Lower lobe of right lung (tissue), 2 donors: Measurements from ENCODE around the gene SLC9B1. TPM values are rescaled to one million over a fixed set of nuclear protein-coding genes. Genes with fewer than 3 reads are reported as not detected.
A peak's percentile ranks its signal among the peaks of the same experiment; 100 is the strongest.
"Not testable (repeated sequence)": the region's sequence is repeated elsewhere in the genome, so short reads cannot be mapped to it uniquely, and the experiment has no call there.

Experiments
- ATAC-seq, 2 donors: fragments of 200-7000 bp; cut with Tn5 transposase; one replicate each; pipeline ENCODE4 v1.9.1; 2020 to 2022; ENCODE audit warnings: mild to moderate bottlenecking in 2 of 2, moderate library complexity in 2 of 2
- DNase-seq: peaks from one replicate; pipeline ENCODE4 v3.0.0-alpha.2; 2020
- H3K27ac ChIP-seq: fragments of 200-600 bp; one replicate; pipeline ENCODE4 v1.8.0; 2022
- H3K27me3 ChIP-seq: fragments of 200-600 bp; one replicate; pipeline ENCODE4 v1.8.0; 2022; ENCODE audit warnings: low read depth
- H3K36me3 ChIP-seq: fragments of 200-600 bp; one replicate; pipeline ENCODE4 v1.8.0; 2022; ENCODE audit warnings: mild to moderate bottlenecking
- H3K4me1 ChIP-seq: fragments of 200-600 bp; one replicate; pipeline ENCODE4 v1.8.0; 2022
- H3K4me3 ChIP-seq: fragments of 200-600 bp; one replicate; pipeline ENCODE4 v1.8.0; 2022; ENCODE audit warnings: mild to moderate bottlenecking
- H3K9me3 ChIP-seq: fragments of 200-600 bp; one replicate; pipeline ENCODE4 v1.8.0; 2022
- CTCF ChIP-seq: fragments of 200-600 bp; IDR thresholded peaks from one replicate; pipeline ENCODE4 v1.8.0; 2022; ENCODE audit warnings: antibody characterized with exemption, mild to moderate bottlenecking
- intact Hi-C: fragments of 100-400 bp; cut with DNase I; formaldehyde crosslinking; loops from one replicate; pipeline ENCODE4 v1.11.0; 2022
- total RNA-seq: library from RNA; stranded (reverse); fragmentation: NEBNext Ultra II Directional; extraction: Animal tissue kit (Norgen Biotek cat#: 25700); gene quantifications from one replicate; pipeline ENCODE4 v1.2.1, GENCODE V29; 2021
- donor health status: DM: no; HTN: yes; CAD: no; lungs with severe emphysema.

Gene SLC9B1
- total RNA-seq, 1 donor from 2014 or later, result 0.74 TPM

GRCh38 chr4:103008875-103009729 is 10.4 kb downstream of the SLC9B1 start:
- no peak overlapping the region for H3K27ac ChIP-seq
- H3K9me3 ChIP-seq, result no peaks in the 10 kb centered on the region
- no peak overlapping the region for H3K4me3 ChIP-seq
- TF ChIP-seq CTCF, result peak; percentile 76
- intact Hi-C loops, result loop anchor here (10.0 kb wide), 1 partner anchor 384 kb away; no protein-coding TSS in a partner anchor
- H3K36me3 ChIP-seq, result no peaks in the 10 kb centered on the region
- peaks cover 13% of the 10 kb centered on the region for H3K4me1 ChIP-seq
- DNase-seq (no peak), ATAC-seq (peak; percentile 82 to 84)
- no peaks in the 10 kb centered on the region for H3K27me3 ChIP-seq

- intact Hi-C loops, result loop anchor here (10.0 kb wide), 1 partner anchor 378 kb away; no protein-coding TSS in a partner anchor
- TF ChIP-seq CTCF, result no peak
- ATAC-seq, result no peak
- Histone ChIP-seq H3K4me3 (no peak overlapping the region), H3K4me1 (no peaks in the 10 kb centered on the region), H3K27ac (no peak overlapping the region), H3K27me3 (no peaks in the 10 kb centered on the region), H3K36me3 (no peaks in the 10 kb centered on the region), H3K9me3 (no peaks in the 10 kb centered on the region)
- no peak for DNase-seq
Measured at GRCh38 chr4:103002551-103002950, 17.0 kb downstream of the SLC9B1 start.

- H3K9me3 ChIP-seq, result no peaks in the 10 kb centered on the region
- ATAC-seq (no peak), DNase-seq (no peak)
- intact Hi-C loops, result no loop called here
- no peak overlapping the region for H3K4me3 ChIP-seq
- no peak for TF ChIP-seq CTCF
- no peak overlapping the region for H3K27ac ChIP-seq
- H3K36me3 ChIP-seq, result no peaks in the 10 kb centered on the region
- H3K27me3 ChIP-seq, result no peaks in the 10 kb centered on the region
- no peaks in the 10 kb centered on the region for H3K4me1 ChIP-seq
Measured at GRCh38 chr4:102994803-102995202, 24.7 kb downstream of the SLC9B1 start.

- DNase-seq, H3K27ac ChIP-seq, H3K4me1 ChIP-seq, H3K36me3 ChIP-seq, H3K4me3 ChIP-seq, H3K9me3 ChIP-seq, intact Hi-C loops, ATAC-seq, H3K27me3 ChIP-seq: not testable (repeated sequence)
Measured at GRCh38 chr4:102993985-102994384, 25.5 kb downstream of the SLC9B1 start.

GRCh38 chr4:102988429-102989020 is 31.0 kb downstream of the SLC9B1 start:
- no peak for ATAC-seq
- no peak for DNase-seq
- Histone ChIP-seq H3K27ac (no peak overlapping the region), H3K4me1 (no peaks in the 10 kb centered on the region), H3K4me3 (no peak overlapping the region), H3K9me3 (no peaks in the 10 kb centered on the region), H3K36me3 (no peaks in the 10 kb centered on the region), H3K27me3 (no peaks in the 10 kb centered on the region)
- no peak for TF ChIP-seq CTCF
- intact Hi-C loops, result no loop called here

- DNase-seq, result no peak
- no peak for TF ChIP-seq CTCF
- Histone ChIP-seq H3K27me3 (no peaks in the 10 kb centered on the region), H3K4me1 (no peaks in the 10 kb centered on the region), H3K4me3 (no peak overlapping the region), H3K36me3 (no peaks in the 10 kb centered on the region), H3K9me3 (no peaks in the 10 kb centered on the region), H3K27ac (no peak overlapping the region)
- no peak for ATAC-seq
- intact Hi-C loops, result no loop called here
Measured at GRCh38 chr4:102981005-102981404, 38.5 kb downstream of the SLC9B1 start.

- intact Hi-C loops, H3K9me3 ChIP-seq, H3K27me3 ChIP-seq, H3K36me3 ChIP-seq, H3K27ac ChIP-seq, H3K4me3 ChIP-seq, DNase-seq, H3K4me1 ChIP-seq, ATAC-seq: not testable (repeated sequence)
Measured at GRCh38 chr4:102961813-102962212, 57.7 kb downstream of the SLC9B1 start.
